ENCODE measurements around the gene FAM13B.
"Not testable (repeated sequence)": the region's sequence is repeated elsewhere in the genome, so short reads cannot be mapped to it uniquely, and the experiment has no call there.

FAM13B gene

DNA sequence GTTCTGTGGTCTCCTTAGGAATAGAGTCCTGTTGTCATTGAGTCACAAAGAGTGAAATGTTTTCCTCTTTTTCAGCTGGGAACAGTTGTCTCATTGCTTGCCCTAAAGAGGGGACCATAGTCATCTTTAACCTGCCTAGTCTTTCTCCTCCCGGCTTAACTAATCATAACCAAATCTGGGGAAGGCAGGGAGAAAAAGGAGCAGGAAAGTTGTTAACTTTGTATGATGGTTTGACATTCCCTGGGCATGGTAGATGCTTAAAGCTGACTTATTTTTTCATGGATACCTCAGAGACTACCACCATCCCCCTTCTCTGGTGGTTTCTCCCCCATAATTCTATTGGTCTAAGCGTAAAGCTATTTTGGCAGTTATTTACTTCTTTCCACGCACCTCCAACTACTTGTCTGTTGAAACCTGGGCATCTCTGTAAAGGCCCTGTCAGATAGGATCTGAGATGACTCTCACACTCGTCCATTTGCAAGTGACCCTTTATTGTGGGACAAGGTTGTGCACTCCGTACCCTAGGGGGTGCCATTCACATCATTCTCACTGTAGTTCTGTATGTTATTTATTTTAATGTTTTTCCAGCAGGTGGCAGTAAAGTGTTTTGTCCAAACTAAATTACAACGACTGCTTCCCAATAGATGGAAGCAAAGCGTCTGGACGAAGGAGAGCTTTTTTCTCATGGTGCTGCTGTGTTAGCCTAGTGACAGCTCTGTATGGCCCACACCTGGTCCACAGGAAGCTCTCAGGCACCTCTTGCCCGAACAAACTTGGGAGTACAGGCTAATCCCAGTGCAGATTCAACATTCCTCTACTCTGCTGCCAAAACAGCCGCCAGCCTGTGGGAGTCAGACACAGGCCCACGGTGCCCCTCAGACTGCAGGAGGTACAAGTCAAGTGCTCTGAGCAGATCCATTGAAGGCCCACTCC is 3.0 kb upstream of the FAM13B start:
- FAIRE-seq (peak; percentile 79), DNase-seq (ENCODE audit: low spot score) (peak; percentile 87)

DNA sequence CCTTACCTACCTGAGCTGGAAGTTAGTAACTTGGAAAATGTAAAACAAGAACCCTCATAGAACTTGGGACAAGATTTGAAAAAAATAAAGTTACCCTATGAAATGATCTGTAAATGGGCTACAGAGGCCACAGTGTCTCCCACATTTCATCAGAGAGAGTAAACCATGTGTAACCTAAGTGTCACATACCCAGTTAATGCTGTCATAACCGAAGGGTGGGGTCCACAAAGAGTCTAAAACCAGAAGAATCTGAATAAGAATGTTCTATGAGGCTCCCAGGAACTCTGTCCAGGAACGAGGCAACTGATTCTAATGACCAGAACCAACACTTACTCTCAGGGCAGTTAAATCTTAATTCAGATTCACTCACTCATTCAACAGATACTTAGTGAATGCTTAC is 1.0 kb upstream of the FAM13B start:
- DNase-seq (ENCODE audit: low spot score) (no peak), FAIRE-seq (no peak)

DNA sequence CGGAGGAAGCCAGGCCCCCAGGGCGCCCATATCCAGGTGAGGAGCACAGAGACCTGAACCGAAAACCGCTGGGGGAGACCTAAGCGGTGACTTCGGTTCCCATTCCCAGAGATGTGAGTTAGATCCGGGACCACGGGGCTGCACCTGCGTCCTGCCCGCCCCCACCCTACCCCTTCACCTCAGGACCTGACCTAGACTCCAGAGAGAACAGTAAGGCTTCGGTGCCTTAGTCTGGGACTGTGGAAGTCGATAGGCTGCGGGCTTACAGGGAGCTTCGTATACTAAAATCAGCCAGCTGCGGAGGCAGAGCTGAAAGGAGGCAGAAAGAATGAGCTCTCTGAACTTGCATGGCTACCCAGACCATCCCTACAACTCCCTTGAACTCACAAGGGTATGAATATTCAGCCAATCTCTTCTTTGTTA is 518 bp upstream of the FAM13B start:
- no peak for FAIRE-seq
- no peak for DNase-seq (ENCODE audit: low spot score)

DNA sequence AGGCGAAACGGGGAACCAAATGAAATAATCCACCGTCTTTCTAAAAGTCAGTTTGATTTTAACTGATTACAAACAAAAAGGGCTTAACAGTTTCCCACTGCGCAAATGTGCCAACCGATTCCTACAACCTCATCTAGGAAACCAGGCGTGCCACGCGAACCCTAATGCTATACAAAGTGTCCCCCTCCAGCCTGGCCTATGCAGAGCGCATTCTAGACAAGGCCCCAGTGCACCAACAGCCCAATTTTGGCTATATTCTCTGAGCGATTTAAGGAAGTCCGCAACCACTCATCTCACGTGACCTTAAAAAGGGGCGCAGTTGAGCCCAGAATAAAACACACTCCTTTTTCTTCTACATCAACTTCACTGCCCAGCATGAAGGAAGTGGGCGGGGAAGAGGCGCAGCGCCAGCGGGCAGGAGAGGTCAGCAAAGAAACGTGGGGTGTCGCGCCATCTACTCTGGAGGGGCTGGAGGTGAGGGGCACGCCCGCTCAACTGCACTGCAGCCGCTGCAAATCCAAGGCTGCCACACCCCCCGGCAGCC is 779 bp downstream of the FAM13B start:
- peak; percentile 19 for DNase-seq (ENCODE audit: low spot score)
- FAIRE-seq, result no peak

DNA sequence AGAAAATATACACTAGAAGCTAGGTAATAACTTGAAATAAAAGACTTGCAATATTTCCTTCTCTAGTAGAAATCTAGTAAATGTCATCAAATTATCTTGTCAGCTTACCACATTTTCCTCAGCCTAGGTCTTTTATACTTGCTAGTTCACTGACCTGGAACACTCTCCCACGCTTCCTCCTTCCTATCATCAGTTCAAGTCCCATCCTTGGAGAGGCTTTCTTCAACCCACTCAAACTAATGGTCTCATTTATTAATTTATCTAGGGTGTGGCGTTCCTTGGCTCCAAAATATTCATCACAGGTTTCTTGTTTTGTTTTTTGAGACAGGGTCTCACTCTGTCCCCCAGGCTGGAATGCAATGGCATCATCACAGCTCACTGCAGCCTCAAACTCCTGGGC is 2.9 kb downstream of the FAM13B start:
- FAIRE-seq (peak; percentile 34), DNase-seq (ENCODE audit: low spot score) (no peak)

GRCh38 chr5:138029501-138029900 is 3.4 kb downstream of the FAM13B start:
- no peak for DNase-seq (ENCODE audit: low spot score)
- FAIRE-seq, result no peak

- no peak for DNase-seq (ENCODE audit: low spot score)
- FAIRE-seq, result no peak
Observed at GRCh38 chr5:138028971-138029365, 3.9 kb downstream of the FAM13B start.

DNA sequence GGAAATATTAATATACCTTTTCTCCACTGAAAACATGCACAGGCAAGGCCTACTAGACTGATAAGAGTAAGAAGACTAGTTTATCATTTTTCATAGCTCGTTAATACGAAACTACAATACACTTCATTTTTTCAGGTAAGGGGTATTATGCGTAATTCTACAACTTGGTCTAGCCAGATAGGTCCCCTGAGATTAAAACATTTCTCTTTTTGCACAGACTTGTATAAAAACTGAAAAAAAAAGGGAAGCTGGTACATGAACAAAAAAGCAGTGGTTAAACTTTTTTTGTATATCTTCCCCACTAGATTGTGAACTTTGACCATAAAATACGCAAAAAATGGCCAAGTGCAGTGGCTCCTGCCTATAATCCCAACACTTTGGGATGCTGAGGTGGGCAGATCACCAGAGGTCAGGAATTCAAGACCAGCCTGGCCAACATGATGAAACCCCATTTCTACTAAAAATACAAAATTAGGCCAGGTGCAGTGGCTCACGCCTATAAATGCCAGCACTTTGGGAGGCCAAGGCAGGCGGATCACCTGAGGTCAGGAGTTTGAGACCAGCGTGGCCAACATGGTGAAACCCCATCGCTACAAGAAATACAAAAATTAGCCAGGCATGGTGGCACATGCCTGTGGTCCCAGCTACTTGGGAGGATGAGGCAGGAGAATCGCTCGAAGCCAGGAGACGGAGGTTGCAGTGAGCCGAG is 4.5 kb downstream of the FAM13B start:
- DNase-seq (ENCODE audit: low spot score); FAIRE-seq: not testable (repeated sequence)

DNA sequence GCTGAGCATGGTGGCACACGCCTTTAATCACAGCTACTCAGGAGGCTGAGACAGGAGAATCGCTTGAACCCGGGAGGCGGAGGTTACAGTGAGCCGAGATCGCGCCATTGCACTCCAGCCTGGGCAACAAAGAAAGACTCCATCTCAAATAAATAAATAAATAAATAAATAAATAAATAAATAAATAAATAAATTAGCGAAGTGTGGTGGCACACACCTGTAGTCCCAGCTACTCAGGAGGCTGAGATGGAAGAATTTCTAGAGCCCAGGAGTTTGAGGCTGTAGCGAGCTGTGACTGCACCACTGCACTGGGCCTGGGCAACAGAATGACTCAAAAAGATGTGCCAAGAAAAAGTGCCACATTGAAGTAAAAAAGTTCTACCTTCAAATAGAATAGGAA is 6.1 kb downstream of the FAM13B start:
- not testable (repeated sequence) for FAIRE-seq; DNase-seq (ENCODE audit: low spot score)

DNA sequence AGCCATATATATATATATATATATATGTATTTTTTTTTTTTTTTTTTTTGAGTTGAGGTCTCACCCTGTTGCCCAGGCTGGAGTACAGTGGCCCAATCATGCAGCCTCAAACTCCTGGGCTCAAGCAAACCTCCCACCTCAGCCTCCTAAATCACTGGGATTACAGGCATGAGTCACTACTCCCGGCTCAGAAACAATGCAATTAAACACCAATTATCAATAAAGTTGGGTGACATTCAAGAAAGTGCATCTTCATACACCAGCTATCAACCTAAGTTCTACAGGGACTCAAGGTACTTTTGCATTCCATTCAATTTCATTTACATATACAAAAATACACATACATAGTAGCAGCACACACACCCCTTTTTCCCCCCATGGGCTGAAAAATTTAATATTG is 7.6 kb downstream of the FAM13B start:
- FAIRE-seq (no peak), DNase-seq (ENCODE audit: low spot score) (no peak)

DNA sequence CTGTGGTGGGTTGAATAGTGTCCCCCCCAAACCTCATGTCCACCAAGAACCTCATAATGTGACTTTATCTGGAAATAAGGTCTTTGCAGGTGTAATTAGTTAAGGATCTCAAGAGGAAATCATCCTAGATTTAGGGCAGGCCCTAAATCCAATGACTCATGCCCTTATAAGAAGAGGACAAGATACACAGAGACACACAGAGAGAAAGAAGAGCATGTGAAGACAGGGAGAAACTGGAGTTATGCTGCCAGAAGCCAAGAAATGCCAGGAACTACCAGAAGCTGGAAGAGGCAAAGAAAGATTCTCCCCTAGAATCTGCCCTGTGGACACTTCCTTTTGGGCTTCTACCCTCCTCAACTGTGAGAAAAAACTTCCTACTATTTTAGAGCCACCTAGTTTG is 8.8 kb downstream of the FAM13B start:
- DNase-seq (ENCODE audit: low spot score) (no peak), FAIRE-seq (no peak)

- FAIRE-seq (no peak), DNase-seq (ENCODE audit: low spot score) (no peak)
Observed at GRCh38 chr5:138022912-138023311, 10.0 kb downstream of the FAM13B start.

GRCh38 chr5:138021771-138022170 is 11.1 kb downstream of the FAM13B start:
- FAIRE-seq (no peak), DNase-seq (ENCODE audit: low spot score) (no peak)

- DNase-seq (ENCODE audit: low spot score) (no peak), FAIRE-seq (no peak)
Observed at GRCh38 chr5:138018849-138019248, 14.0 kb downstream of the FAM13B start.

- no peak for DNase-seq (ENCODE audit: low spot score)
- FAIRE-seq, result no peak
Observed at GRCh38 chr5:138015916-138016315, 17.0 kb downstream of the FAM13B start.

DNA sequence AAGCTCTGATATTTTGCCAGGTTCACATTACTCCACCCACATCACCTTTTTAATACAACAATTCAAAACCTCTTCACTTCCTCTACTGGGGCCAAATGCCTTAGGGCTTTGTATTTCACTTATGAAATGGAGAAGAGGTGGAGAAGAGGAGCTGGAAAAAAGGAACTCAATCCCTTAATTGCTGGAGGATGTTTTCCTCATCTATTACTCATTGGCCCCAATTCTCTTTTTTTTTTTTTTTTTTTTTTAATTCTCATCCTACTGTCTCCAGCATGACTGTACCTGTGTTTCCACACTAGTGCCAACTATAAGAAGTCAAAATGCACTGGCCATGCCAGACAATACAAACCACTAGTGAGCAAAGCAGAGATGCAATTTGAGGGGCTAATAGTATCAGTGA is 20.9 kb downstream of the FAM13B start:
- no peak for FAIRE-seq

GRCh38 chr5:138000102-138000723 is 32.7 kb downstream of the FAM13B start:
- DNase-seq (ENCODE audit: low spot score) (peak; percentile 86), FAIRE-seq (peak; percentile 92)

More for the DNA sequence above, 20.9 kb downstream of the FAM13B start:
- no peak for DNase-seq (ENCODE audit: low spot score)

DNA sequence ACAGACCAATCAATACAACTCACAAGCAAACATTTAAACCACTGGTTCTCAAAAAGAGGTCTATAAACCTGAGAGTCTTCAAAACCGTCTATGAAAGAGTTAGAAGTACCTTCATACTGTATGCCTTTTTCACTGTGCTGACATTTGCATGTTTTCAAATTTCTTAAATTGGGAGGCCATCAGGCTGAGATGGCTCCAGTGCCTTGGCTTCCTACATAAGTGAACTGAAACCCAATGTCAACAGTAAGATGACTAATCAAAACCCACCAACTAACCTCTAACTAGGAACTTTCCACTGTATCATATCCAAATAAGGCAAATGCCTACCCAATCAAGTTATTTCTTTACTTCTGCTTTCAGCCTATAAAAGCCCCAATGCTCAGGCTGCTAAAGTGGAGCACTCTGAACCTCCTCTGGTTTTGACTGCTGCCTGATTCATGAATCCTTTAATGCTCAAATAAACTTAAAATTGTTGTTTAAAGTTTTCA is 35.1 kb downstream of the FAM13B start:
- FAIRE-seq (peak; percentile 83), DNase-seq (ENCODE audit: low spot score) (peak; percentile 69)

DNA sequence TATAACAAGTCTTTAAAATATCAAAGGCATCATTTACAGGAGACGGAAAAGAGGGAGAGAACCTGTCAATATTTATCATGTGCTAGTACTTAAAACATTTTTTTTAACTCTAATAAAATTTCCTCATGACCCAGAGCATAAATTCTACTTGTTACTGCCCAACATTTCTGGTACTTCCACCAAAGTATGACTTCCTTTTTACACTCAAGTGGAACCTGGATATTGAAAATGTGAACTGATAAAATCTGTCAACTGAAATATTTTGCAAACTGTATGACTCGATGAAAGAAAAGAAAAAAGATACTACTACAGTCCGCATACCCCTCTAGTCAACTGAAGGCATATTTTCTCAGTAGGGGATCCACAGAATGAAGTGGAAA is 37.1 kb downstream of the FAM13B start:
- FAIRE-seq (no peak), DNase-seq (ENCODE audit: low spot score) (no peak)

- FAIRE-seq (peak; percentile 74), DNase-seq (ENCODE audit: low spot score) (no peak)
Observed at GRCh38 chr5:137995077-137995748, 37.7 kb downstream of the FAM13B start.

DNA sequence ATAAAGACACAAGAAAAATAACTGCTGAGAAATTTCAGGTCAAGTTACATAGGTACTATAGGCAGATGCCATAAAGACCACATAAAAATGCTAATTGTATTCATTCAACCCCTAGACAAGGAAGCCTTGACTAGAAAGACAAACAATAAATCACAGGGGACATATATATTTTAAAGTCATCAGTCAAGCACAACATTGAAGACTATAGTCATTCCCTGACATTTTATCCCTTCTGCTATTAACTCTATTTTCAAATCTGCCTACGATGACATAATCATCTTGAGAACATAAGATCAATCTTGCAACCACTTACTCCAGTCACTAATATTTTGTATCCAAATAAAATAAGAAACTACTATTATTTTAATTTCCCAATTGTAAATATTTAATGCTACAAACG is 38.3 kb downstream of the FAM13B start:
- FAIRE-seq (no peak), DNase-seq (ENCODE audit: low spot score) (no peak)

Data from RCC 7860 (cell line).